Gastrocnemius medialis (tissue), 4 donors: ENCODE measurements around the gene SIGLEC11. TPM values are rescaled to one million over a fixed set of nuclear protein-coding genes. Genes with fewer than 3 reads are reported as not detected.
A peak's percentile ranks its signal among the peaks of the same experiment; 100 is the strongest.
"Not testable (repeated sequence)": the region's sequence is repeated elsewhere in the genome, so short reads cannot be mapped to it uniquely, and the experiment has no call there.

Experiments
- ATAC-seq, 2 donors: fragments of 150-250 bp; one replicate each; pipeline ENCODE4 v1.9.1; 2016
- DNase-seq, 2 donors: peaks; one replicate each; pipeline ENCODE4 v3.0.0-alpha.2; 2019
- H3K27ac ChIP-seq, 4 donors: fragments of 200-600 bp; sonication (generic); 1 replicate in 1 of 4; 2 replicates in 3 of 4; pipeline ENCODE4 v1.5.1; 2016 to 2018; ENCODE audit warnings: mild to moderate bottlenecking in 2 of 4, moderate library complexity in 1 of 4
- H3K27me3 ChIP-seq, 3 donors: fragments of 200-600 bp; sonication (generic) in 2 of 3; 1 replicate in 1 of 3; 2 replicates in 2 of 3; pipeline versions ENCODE4 v1.5.1 to v1.6.0; 2016 to 2019; ENCODE audit warnings: mild to moderate bottlenecking in 1 of 3, moderate library complexity in 1 of 3
- H3K36me3 ChIP-seq, 2 donors: fragments of 200-600 bp; sonication (generic) in 1 of 2; one replicate each; pipeline ENCODE4 v1.5.1; 2017 to 2018
- H3K4me1 ChIP-seq, 2 donors: fragments of 200-600 bp; sonication (generic) in 1 of 2; one replicate each; pipeline ENCODE4 v1.5.1; 2016 to 2017; ENCODE audit warnings: mild to moderate bottlenecking in 2 of 2
- H3K4me3 ChIP-seq, 4 donors: fragments of 200-600 bp; sonication (generic) in 3 of 4; 1 replicate in 1 of 4; 2 replicates in 3 of 4; pipeline ENCODE4 v1.5.1; 2016 to 2019; ENCODE audit warnings: mild to moderate bottlenecking in 2 of 4
- H3K9me3 ChIP-seq, 3 donors: fragments of 200-600 bp; sonication (generic) in 2 of 3; 1 replicate in 1 of 3; 2 replicates in 2 of 3; pipeline ENCODE4 v1.5.1; 2016 to 2019
- CTCF ChIP-seq, 5 experiments: fragments of 450-650 bp in 3 of 5; fragments of 200-600 bp in 2 of 5; sonication (generic) in 2 of 5; IDR thresholded peaks in 4 of 5; conservative IDR thresholded peaks in 1 of 5; 1 replicate in 4 of 5; 2 replicates in 1 of 5; pipeline ENCODE4 v1.5.1; 2016 to 2019; ENCODE audit warnings: antibody characterized with exemption in 5 of 5, mild to moderate bottlenecking in 3 of 5, moderate library complexity in 3 of 5
- POLR2A ChIP-seq, 2 donors: fragments of 450-650 bp; IDR thresholded peaks; one replicate each; pipeline ENCODE4 v1.6.1; 2017; ENCODE audit warnings: antibody characterized with exemption in 2 of 2, mild to moderate bottlenecking in 2 of 2, moderate library complexity in 2 of 2
- in situ Hi-C, 4 donors: fragments of 200-750 bp; cut with MboI; loops; one replicate each; pipeline versions ENCODE4 v1.15.0 to v1.8.0; 2017; ENCODE audit warnings: low sequenced_read_pairs in 4 of 4
- intact Hi-C: fragments of 100-400 bp; cut with DNase I; formaldehyde crosslinking; loops from one replicate; pipeline ENCODE4 v1.15.1; 2023; ENCODE audit warnings: low total_unique reads
- total RNA-seq, 4 donors: library from RNA; depleted of rRNA; stranded (reverse); fragments of >200 nt; gene quantifications; one replicate each; pipeline versions ENCODE4 v1.1.0 to v1.2.3, GENCODE V29; 2016

SIGLEC11 gene
- total RNA-seq, 4 donors from 2014 or later = 0.15 to 0.42 (median 0.25) TPM; not detected in 1

- in situ Hi-C loops (loop anchor here in 3 of 4 donors (25.0 kb wide), 1 partner anchor 210 kb away; no protein-coding TSS in a partner anchor), intact Hi-C loops (no loop called here)
- ATAC-seq (no peak), DNase-seq (no peak)
- Histone ChIP-seq H3K4me3 (peak overlapping the region in 3 of 4 donors; percentile 80 to 97 (median 96)), H3K4me1 (peaks cover 24 to 37% of the 10 kb centered on the region in 2 donors), H3K27me3 (no peaks in the 10 kb centered on the region), H3K36me3 (peaks cover 0 to 21% of the 10 kb centered on the region in 2 donors), H3K9me3 (no peaks in the 10 kb centered on the region), H3K27ac (peak overlapping the region; percentile 95 to 98 (median 96))
- TF ChIP-seq POLR2A (IDR thresholded peaks at IDR 0.05) (no peak), CTCF (IDR thresholded peaks at IDR 0.05 in 4 of 5, conservative IDR thresholded peaks at IDR 0.05 in 1 of 5) (no peak)
Observed at GRCh38 chr19:49927526-49928264, 33.3 kb downstream of the SIGLEC11 start.

- Histone ChIP-seq H3K4me3 (no peak overlapping the region), H3K4me1 (peaks cover 24 to 37% of the 10 kb centered on the region in 2 donors), H3K9me3 (no peaks in the 10 kb centered on the region), H3K27me3 (no peaks in the 10 kb centered on the region), H3K36me3 (peaks cover 0 to 21% of the 10 kb centered on the region in 2 donors), H3K27ac (no peak overlapping the region)
- in situ Hi-C loops = loop anchor here in 3 of 4 donors (25.0 kb wide), 1 partner anchor 211 kb away; no protein-coding TSS in a partner anchor
- intact Hi-C loops = no loop called here
- no peak for DNase-seq
- ATAC-seq = no peak
- TF ChIP-seq POLR2A (IDR thresholded peaks at IDR 0.05) (no peak), CTCF (IDR thresholded peaks at IDR 0.05 in 4 of 5, conservative IDR thresholded peaks at IDR 0.05 in 1 of 5) (no peak)
Observed at GRCh38 chr19:49926515-49926914, 34.5 kb downstream of the SIGLEC11 start.

GRCh38 chr19:49925486-49925885 is 35.5 kb downstream of the SIGLEC11 start:
- in situ Hi-C loops = loop anchor here in 3 of 4 donors (25.0 kb wide), 1 partner anchor 212 kb away; no protein-coding TSS in a partner anchor
- peaks cover 24 to 37% of the 10 kb centered on the region in 2 donors for H3K4me1 ChIP-seq
- intact Hi-C loops = no loop called here

GRCh38 chr19:49924881-49925210 is 36.1 kb downstream of the SIGLEC11 start:
- H3K36me3 ChIP-seq = peaks cover 0 to 21% of the 10 kb centered on the region in 2 donors
- H3K4me3 ChIP-seq, H3K9me3 ChIP-seq, ATAC-seq, intact Hi-C loops, DNase-seq, H3K27me3 ChIP-seq: not testable (repeated sequence)
- H3K4me1 ChIP-seq = peaks cover 24 to 33% of the 10 kb centered on the region in 2 donors
- in situ Hi-C loops = loop anchor here in 3 of 4 donors (25.0 kb wide), 1 partner anchor 212 kb away; no protein-coding TSS in a partner anchor
- H3K27ac ChIP-seq = peak overlapping the region in 1 of 4 donors; percentile 31

More at GRCh38 chr19:49925486-49925885, 35.5 kb downstream of the SIGLEC11 start:
- Histone ChIP-seq H3K9me3 (no peaks in the 10 kb centered on the region), H3K27me3 (no peaks in the 10 kb centered on the region), H3K27ac (no peak overlapping the region), H3K4me3 (no peak overlapping the region), H3K36me3 (peaks cover 0 to 21% of the 10 kb centered on the region in 2 donors)
- ATAC-seq (no peak), DNase-seq (no peak)
- TF ChIP-seq CTCF (IDR thresholded peaks at IDR 0.05 in 4 of 5, conservative IDR thresholded peaks at IDR 0.05 in 1 of 5) (no peak), POLR2A (IDR thresholded peaks at IDR 0.05) (no peak)
